ENCODE measurements around the gene OR5D14.

Gene OR5D14

DNA sequence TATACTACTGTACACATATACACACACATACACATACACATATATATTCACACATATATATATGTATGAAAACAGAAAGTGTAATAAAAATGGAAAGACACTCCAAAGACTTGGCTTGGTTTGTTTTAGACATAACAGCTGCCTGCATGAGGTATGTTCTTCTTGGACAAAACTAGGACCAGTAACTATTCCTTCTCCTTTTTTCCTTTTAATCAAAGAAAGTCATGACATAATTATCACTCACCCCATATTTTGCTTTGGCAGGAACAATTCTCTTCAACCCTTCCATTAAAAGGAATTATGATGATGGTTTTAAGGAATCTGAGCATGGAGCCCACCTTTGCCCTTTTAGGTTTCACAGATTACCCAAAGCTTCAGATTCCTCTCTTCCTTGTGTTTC lies at the start of gene OR5D14:
Gene OR5D14, plus strand, starts transcription at position 301 of the 400 bp plus-strand sequence. Its CDS starts 0 bp downstream, at position 301.
- H3K9me3 ChIP-seq (ENCODE audit: control insufficient read depth, insufficient read depth, low read length), result no peaks in the 10 kb centered on the region
- no peak within 1 kb of the TSS for H3K9ac ChIP-seq (ENCODE audit: low read depth, low read length)
- no peaks in the 10 kb centered on the region for H3K36me3 ChIP-seq (ENCODE audit: insufficient read depth, low read length)

DNA sequence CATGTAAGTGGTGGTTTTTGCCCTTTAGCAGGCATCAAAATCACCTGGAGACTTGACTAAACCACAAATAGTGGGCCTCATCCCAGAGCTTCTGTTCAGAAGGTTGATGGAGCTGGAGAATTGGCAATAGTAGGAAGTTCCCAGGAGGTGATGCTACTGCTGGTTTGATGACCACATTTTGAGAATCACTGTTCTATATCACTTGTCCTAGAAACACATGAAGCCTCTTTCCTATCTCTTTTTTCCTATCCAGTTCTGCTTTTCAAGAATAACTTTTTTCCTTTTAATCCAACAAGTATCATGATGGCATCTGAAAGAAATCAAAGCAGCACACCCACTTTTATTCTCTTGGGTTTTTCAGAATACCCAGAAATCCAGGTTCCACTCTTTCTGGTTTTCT lies 22.2 kb upstream of the OR5D14 start, which contains the start of gene OR5D13:
Gene OR5D13, plus strand, starts transcription at position 301 of the 400 bp plus-strand sequence. Its CDS starts 0 bp downstream, at position 301.
- no peaks in the 10 kb centered on the region for H3K4me1 ChIP-seq (ENCODE audit: insufficient read depth, low read length)
- H3K9me3 ChIP-seq (ENCODE audit: control insufficient read depth, insufficient read depth, low read length), result no peaks in the 10 kb centered on the region
- H3K9ac ChIP-seq (ENCODE audit: low read depth, low read length), result no peak within 1 kb of the TSS
- no peaks in the 10 kb centered on the region for H3K36me3 ChIP-seq (ENCODE audit: insufficient read depth, low read length)

More for the DNA sequence above, at the start of gene OR5D14:
- no peaks in the 10 kb centered on the region for H3K4me1 ChIP-seq (ENCODE audit: insufficient read depth, low read length)

- Histone ChIP-seq H3K9me3 (ENCODE audit: control insufficient read depth, insufficient read depth, low read length) (no peaks in the 10 kb centered on the region), H3K9ac (ENCODE audit: low read depth, low read length) (no peak overlapping the region), H3K4me1 (ENCODE audit: insufficient read depth, low read length) (no peaks in the 10 kb centered on the region), H3K36me3 (ENCODE audit: insufficient read depth, low read length) (no peaks in the 10 kb centered on the region)
Measured at GRCh38 chr11:55791606-55792005, 3.8 kb upstream of the OR5D14 start.

- Histone ChIP-seq H3K9ac (ENCODE audit: low read depth, low read length) (no peak overlapping the region), H3K4me1 (ENCODE audit: insufficient read depth, low read length) (no peaks in the 10 kb centered on the region), H3K36me3 (ENCODE audit: insufficient read depth, low read length) (no peaks in the 10 kb centered on the region), H3K9me3 (ENCODE audit: control insufficient read depth, insufficient read depth, low read length) (no peaks in the 10 kb centered on the region)
Measured at GRCh38 chr11:55793321-55793720, 2.0 kb upstream of the OR5D14 start.

DNA sequence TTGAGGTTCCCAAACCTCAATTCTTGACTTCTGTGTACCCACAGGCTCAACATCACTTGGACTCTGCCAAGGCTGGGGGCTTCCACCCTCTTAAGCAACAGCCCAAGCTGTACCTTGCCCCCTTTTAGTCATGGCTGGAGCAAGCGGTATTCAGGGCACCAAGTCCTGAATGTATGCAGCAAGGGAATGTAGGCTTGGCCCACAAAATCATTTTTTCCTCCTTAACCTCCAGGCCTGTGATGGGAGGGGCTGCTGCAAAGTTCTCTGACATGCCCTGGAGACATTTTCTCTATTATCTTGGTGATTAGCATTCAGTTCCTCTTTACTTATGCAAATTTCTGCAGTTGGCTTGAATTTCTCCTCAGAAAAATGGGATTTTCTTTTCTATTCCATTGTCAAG lies 10.9 kb downstream of the OR5D14 start:
- H3K36me3 ChIP-seq (ENCODE audit: insufficient read depth, low read length), result no peaks in the 10 kb centered on the region
- H3K4me1 ChIP-seq (ENCODE audit: insufficient read depth, low read length), result no peaks in the 10 kb centered on the region
- H3K9ac ChIP-seq (ENCODE audit: low read depth, low read length), result no peak overlapping the region
- peaks cover 5% of the 10 kb centered on the region; the same call in 1 of the 2 replicates for H3K9me3 ChIP-seq (ENCODE audit: control insufficient read depth, insufficient read depth, low read length)

DNA sequence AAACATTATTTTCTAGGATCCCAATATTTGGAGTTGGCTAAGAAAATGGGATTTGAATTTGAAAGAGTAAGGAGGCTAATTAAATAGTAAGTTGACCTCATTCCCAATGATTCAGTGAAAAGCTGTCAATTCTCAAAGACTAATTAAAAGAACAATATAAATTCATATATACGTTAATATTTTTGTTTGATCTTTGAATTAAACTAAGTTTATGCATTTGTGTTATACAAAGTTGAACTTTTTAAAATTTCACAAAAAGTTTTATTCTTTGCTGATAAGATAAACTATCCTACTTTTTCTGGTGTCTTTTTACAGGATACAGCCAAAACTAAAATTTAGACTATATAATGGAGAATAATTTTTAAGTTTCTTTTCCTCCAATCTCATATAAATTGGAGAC lies 15.7 kb downstream of the OR5D14 start, which contains the start of gene OR5L1:
Gene OR5L1, plus strand, starts transcription at position 301 of the 400 bp plus-strand sequence. CDS start 100 bp downstream, outside the sequence.
- peaks cover 1% of the 10 kb centered on the region; the same call in 1 of the 2 replicates for H3K9me3 ChIP-seq (ENCODE audit: control insufficient read depth, insufficient read depth, low read length)
- no peaks in the 10 kb centered on the region for H3K4me1 ChIP-seq (ENCODE audit: insufficient read depth, low read length)
- H3K9ac ChIP-seq (ENCODE audit: low read depth, low read length), result no peak within 1 kb of the TSS
- H3K36me3 ChIP-seq (ENCODE audit: insufficient read depth, low read length), result no peaks in the 10 kb centered on the region

GRCh38 chr11:55819330-55819729 lies 24.0 kb downstream of the OR5D14 start, which contains the start of gene OR5D18:
Gene OR5D18 (plus strand): TSS chr11:55819630. CDS start chr11:55819630, 0 bp downstream.
- no peaks in the 10 kb centered on the region for H3K36me3 ChIP-seq (ENCODE audit: insufficient read depth, low read length)
- H3K9me3 ChIP-seq (ENCODE audit: control insufficient read depth, insufficient read depth, low read length), result no peaks in the 10 kb centered on the region
- H3K9ac ChIP-seq (ENCODE audit: low read depth, low read length), result no peak within 1 kb of the TSS
- no peaks in the 10 kb centered on the region for H3K4me1 ChIP-seq (ENCODE audit: insufficient read depth, low read length)

DNA sequence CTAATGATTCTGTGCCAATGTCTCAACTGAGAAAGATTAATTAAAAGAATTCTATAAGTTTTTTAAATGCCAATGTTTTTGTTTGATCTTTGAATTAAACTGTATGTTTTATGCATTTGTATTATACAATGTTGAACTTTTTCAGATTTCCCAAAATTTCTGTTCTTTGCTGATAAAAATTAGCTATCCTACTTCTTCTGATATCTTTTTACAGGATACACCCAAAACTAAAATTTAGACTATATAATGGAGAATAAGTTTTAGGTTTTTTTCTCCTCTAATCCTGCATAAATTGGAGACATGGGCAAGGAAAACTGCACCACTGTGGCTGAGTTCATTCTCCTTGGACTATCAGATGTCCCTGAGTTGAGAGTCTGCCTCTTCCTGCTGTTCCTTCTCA lies 31.6 kb downstream of the OR5D14 start, which contains the start of gene OR5L2:
Gene OR5L2, plus strand, starts transcription at position 301 of the 400 bp plus-strand sequence. Its CDS starts 0 bp downstream, at position 301.
- H3K9me3 ChIP-seq (ENCODE audit: control insufficient read depth, insufficient read depth, low read length), result no peaks in the 10 kb centered on the region
- no peak within 1 kb of the TSS for H3K9ac ChIP-seq (ENCODE audit: low read depth, low read length)
- H3K36me3 ChIP-seq (ENCODE audit: insufficient read depth, low read length), result no peaks in the 10 kb centered on the region
- H3K4me1 ChIP-seq (ENCODE audit: insufficient read depth, low read length), result no peaks in the 10 kb centered on the region

- Histone ChIP-seq H3K4me1 (ENCODE audit: insufficient read depth, low read length) (no peaks in the 10 kb centered on the region), H3K36me3 (ENCODE audit: insufficient read depth, low read length) (no peaks in the 10 kb centered on the region), H3K9me3 (ENCODE audit: control insufficient read depth, insufficient read depth, low read length) (no peaks in the 10 kb centered on the region), H3K9ac (ENCODE audit: low read depth, low read length) (no peak within 1 kb of the TSS)
Measured at GRCh38 chr11:55838452-55838851, 43.1 kb downstream of the OR5D14 start, which contains the start of gene OR5D16. Gene OR5D16 (plus strand): TSS chr11:55838752. CDS start chr11:55838752, 0 bp downstream.

All from ES-I3 (cell line).